HEK293T (cell line): ENCODE data around the gene UBE3D.

Experiments
- CTCF ChIA-PET: fragments of 350-600 bp; formaldehyde crosslinking; extraction: SDS; loops from one replicate; lab custom pipeline; 2021; ENCODE audit warnings: antibody characterized with exemption, inconsistent platforms; lab: Yijun Ruan, JAX
- POLR2A ChIA-PET: fragments of 350-600 bp; formaldehyde crosslinking; extraction: SDS; loops from one replicate; lab custom pipeline; 2020; ENCODE audit warnings: antibody characterized with exemption, inconsistent platforms; lab: Yijun Ruan, JAX
- DNase-seq: peaks from one replicate; pipeline ENCODE4 v3.0.0; 2012; ENCODE audit warnings: mixed read lengths; ENCODE audit errors: extremely low spot score
- ARNT ChIP-seq: fragments of 450-650 bp; IDR thresholded peaks from 2 replicates; pipeline ENCODE4 v1.6.1; 2017; ENCODE audit warnings: mild to moderate bottlenecking
- BHLHE40 ChIP-seq: fragments of 450-650 bp; IDR thresholded peaks from 2 replicates; pipeline ENCODE4 v1.6.1; 2016; ENCODE audit warnings: mild to moderate bottlenecking, moderate library complexity, borderline replicate concordance
- CTBP1 ChIP-seq: fragments of 450-650 bp; IDR thresholded peaks from 2 replicates; pipeline ENCODE4 v1.6.1; 2016; ENCODE audit warnings: borderline replicate concordance
- ELF4 ChIP-seq: fragments of 450-650 bp; IDR thresholded peaks from 2 replicates; pipeline ENCODE4 v1.6.1; 2017; ENCODE audit warnings: antibody characterized with exemption
- FOXA1 ChIP-seq: fragments of 450-650 bp; IDR thresholded peaks from 2 replicates; pipeline ENCODE4 v1.6.1; 2016; ENCODE audit warnings: mild to moderate bottlenecking
- FOXK2 ChIP-seq: fragments of 450-650 bp; IDR thresholded peaks from 2 replicates; pipeline ENCODE4 v1.6.1; 2016; ENCODE audit warnings: mild to moderate bottlenecking
- FOXM1 ChIP-seq: fragments of 450-650 bp; IDR thresholded peaks from 2 replicates; pipeline ENCODE4 v1.6.1; 2017; ENCODE audit warnings: mild to moderate bottlenecking, borderline replicate concordance
- HDGF ChIP-seq: fragments of 450-650 bp; IDR thresholded peaks from 2 replicates; pipeline ENCODE4 v1.6.1; 2017; ENCODE audit warnings: antibody characterized with exemption, borderline replicate concordance
- L3MBTL2 ChIP-seq: fragments of 450-650 bp; conservative IDR thresholded peaks from 2 replicates; pipeline ENCODE4 v1.6.1; 2016; ENCODE audit warnings: mild to moderate bottlenecking
- LEF1 ChIP-seq: fragments of 450-650 bp; IDR thresholded peaks from 2 replicates; pipeline ENCODE4 v1.6.1; 2017; ENCODE audit warnings: mild to moderate bottlenecking, borderline replicate concordance
- NFRKB ChIP-seq: fragments of 450-650 bp; IDR thresholded peaks from 2 replicates; pipeline ENCODE4 v1.6.1; 2016; ENCODE audit warnings: mild to moderate bottlenecking, moderate library complexity
- PKNOX1 ChIP-seq: fragments of 450-650 bp; IDR thresholded peaks from 2 replicates; pipeline ENCODE4 v1.6.1; 2016
- SP1 ChIP-seq: fragments of 450-650 bp; IDR thresholded peaks from 2 replicates; pipeline ENCODE4 v1.6.1; 2017
- SUZ12 ChIP-seq: fragments of 450-650 bp; IDR thresholded peaks from 2 replicates; pipeline ENCODE4 v1.6.1; 2016; ENCODE audit warnings: mild to moderate bottlenecking
- TARDBP ChIP-seq: fragments of 450-650 bp; IDR thresholded peaks from 2 replicates; pipeline ENCODE4 v1.6.1; 2016
- ZNF384 ChIP-seq: fragments of 450-650 bp; IDR thresholded peaks from 2 replicates; pipeline ENCODE4 v1.6.1; 2016

Gene UBE3D

GRCh38 chr6:83065511-83066192, at the start of gene UBE3D:
UBE3D (minus strand) TSS chr6:83065841; CDS start chr6:83065718, 123 bp downstream.
- TF ChIP-seq L3MBTL2: peak; percentile 80
- TF ChIP-seq FOXA1: no peak
- peak; percentile 89 for DNase-seq
- POLR2A ChIA-PET: interaction anchor here (0.8 to 1.7 kb wide), 15 partner anchors 10 to 819 kb away, joined by 3 to 16 read pairs (median 3); partner anchors contain the start of genes IBTK and PRSS35
- CTCF ChIA-PET: interaction anchor here (0.5 to 5.6 kb wide), 16 partner anchors 8 to 818 kb away, joined by 3 to 51 read pairs (median 4); partner anchors contain the start of genes IBTK and PRSS35

- POLR2A ChIA-PET: no interaction called here
- DNase-seq: no peak
- CTCF ChIA-PET: no interaction called here
- TF ChIP-seq SP1: no peak
Measured at GRCh38 chr6:83114164-83114563, 48.5 kb upstream of the UBE3D start.

GRCh38 chr6:83113258-83113657, 47.6 kb upstream of the UBE3D start:
- CTCF ChIA-PET: no interaction called here
- DNase-seq: no peak
- POLR2A ChIA-PET: no interaction called here
- TF ChIP-seq FOXK2 (no peak), ZNF384 (no peak), PKNOX1 (no peak), FOXM1 (no peak), ARNT (no peak), CTBP1 (no peak), SP1 (no peak), TARDBP (no peak), SUZ12 (no peak), NFRKB (no peak), BHLHE40 (no peak), ELF4 (no peak), HDGF (no peak)

- ChIA-PET CTCF (no interaction called here), POLR2A (no interaction called here)
- no peak for TF ChIP-seq L3MBTL2
- TF ChIP-seq PKNOX1: no peak
- no peak for TF ChIP-seq FOXK2
- no peak for DNase-seq
Measured at GRCh38 chr6:83108378-83108777, 42.7 kb upstream of the UBE3D start.

GRCh38 chr6:83098589-83098988, 32.9 kb upstream of the UBE3D start:
- ChIA-PET CTCF (interaction anchor here (0.6 to 1.1 kb wide), 2 partner anchors 123 to 490 kb away, joined by 3 read pairs; no protein-coding TSS in a partner anchor), POLR2A (no interaction called here)
- DNase-seq: no peak
- TF ChIP-seq BHLHE40: no peak
- no peak for TF ChIP-seq HDGF
- no peak for TF ChIP-seq FOXA1
- no peak for TF ChIP-seq PKNOX1
- no peak for TF ChIP-seq L3MBTL2
- no peak for TF ChIP-seq FOXK2
- TF ChIP-seq ARNT: no peak
- no peak for TF ChIP-seq TARDBP
- TF ChIP-seq CTBP1: no peak
- no peak for TF ChIP-seq NFRKB
- TF ChIP-seq SP1: no peak
- no peak for TF ChIP-seq ZNF384

- POLR2A ChIA-PET: no interaction called here
- CTCF ChIA-PET: interaction anchor here (1.1 kb wide), 1 partner anchor 489 kb away, joined by 3 read pairs; no protein-coding TSS in a partner anchor
Measured at GRCh38 chr6:83097675-83098074, 32.0 kb upstream of the UBE3D start.

More at GRCh38 chr6:83097675-83098074, 32.0 kb upstream of the UBE3D start:
- no peak for DNase-seq
- TF ChIP-seq ELF4 (no peak), BHLHE40 (no peak), FOXM1 (no peak), ZNF384 (no peak), PKNOX1 (no peak), LEF1 (no peak), FOXA1 (no peak), HDGF (no peak)
